A549 treated with AZD2906 at 1 μM for 4 hours (cell line): ENCODE data around the gene NEUROD2. TPM values are rescaled to one million over a fixed set of nuclear protein-coding genes. Genes with fewer than 3 reads are reported as not detected.

Experiments
- total RNA-seq: library from RNA; stranded (reverse); fragments of 200-300 nt; extraction: Qiagen RNA extraction; gene quantifications from 5 replicates; pipeline ENCODE4 v1.2.3, GENCODE V29; 2022

Gene NEUROD2
- total RNA-seq = 0.01 to 0.07 TPM (median 0.01 TPM) in 3 of 5 replicates, not detected in the others

DNA sequence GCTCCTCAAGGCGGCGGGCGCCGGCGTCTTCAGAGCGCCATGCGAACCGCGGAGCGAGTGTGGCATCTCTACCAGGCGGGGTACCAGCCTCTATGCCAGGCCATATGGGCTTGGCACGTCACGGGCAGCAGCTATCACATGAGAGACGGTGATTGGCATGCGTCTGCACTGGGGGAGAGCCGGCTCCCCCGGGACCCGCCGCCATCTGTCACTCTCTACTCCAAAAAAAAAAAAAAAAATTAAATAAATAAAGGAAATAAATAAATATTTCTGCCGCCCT lies at the start of gene NEUROD2:
Gene NEUROD2, minus strand, starts transcription at position 70 of the 280 bp plus-strand sequence. CDS start 1,321 bp downstream, outside the sequence.

DNA sequence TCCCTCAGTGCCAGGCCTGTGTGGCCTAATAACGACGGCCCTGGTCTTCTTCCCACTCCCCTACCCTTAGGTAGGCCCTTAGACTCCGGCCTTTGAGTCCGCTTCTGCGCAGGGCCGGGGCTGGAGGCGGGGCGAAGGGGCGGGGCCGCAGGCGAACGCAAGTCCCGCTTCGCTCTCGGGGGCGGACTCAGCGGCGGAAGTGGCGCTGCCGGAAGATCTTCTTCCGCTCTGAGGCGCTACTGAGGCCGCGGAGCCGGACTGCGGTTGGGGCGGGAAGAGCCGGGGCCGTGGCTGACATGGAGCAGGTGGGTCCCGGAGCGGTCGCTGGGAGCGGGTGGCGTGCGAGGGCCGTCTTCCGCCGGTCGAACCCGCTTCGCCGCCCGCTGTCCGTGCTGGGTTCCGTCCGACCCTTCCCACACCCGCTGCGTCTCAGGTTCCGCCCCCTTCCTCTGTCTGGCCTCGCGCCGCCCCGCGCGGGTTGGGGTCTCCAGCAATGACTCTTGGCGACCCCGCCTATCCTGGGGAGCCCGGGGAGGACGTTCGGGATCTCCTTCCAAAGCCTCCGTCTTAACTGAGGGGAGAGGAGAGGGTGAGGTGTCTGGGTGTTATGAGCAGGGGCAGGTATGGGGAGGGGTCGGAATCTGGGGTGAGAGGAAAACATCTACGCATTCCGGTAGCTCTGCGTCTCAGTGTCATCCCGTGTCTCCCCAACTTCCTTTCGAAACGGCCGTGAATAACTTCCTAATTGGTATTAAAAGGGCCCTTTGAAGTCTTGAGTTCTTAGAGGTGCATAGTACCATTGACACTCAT lies 29.4 kb upstream of the NEUROD2 start, which contains the start of gene STARD3:
Gene STARD3, plus strand, starts transcription at position 218 of the 810 bp plus-strand sequence. CDS start 16,388 bp downstream, outside the sequence.

DNA sequence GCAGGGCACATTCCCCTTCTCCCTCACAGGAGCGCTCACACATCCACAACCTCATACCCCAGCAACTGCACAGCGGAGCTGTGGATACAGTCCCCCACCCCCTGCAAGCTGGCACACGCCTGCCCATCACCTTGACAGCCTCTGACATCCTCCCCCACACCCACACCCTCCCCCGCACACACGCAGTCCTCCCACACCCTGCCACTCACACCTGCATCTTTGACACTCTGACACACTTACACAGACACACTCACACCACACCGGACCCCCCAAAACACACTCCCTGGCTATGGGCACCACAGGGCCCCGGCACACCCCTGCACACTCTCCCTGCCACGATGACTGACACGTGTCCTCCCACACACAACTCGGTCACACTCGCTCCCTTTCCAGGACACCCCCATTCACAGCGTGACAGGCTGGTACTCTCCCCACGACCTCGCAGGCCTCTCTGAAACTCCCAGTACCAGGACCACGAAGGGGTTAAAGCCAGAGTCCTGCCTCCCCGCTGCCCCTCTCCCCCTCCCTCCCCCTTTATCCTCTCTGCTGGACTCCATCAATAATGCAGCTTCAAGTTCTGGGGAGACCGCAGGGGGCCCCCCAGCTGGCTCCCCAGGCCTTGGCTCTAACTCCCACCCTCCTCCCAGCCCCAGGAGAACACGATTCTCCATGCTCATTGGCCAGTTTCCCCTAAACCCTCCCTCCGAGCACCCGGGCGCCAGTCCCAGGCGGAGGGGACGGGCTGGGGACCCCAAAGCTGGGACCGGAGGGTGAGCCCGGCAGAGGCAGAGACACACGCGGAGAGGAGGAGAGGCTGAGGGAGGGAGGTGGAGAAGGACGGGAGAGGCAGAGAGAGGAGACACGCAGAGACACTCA lies 18.7 kb upstream of the NEUROD2 start, which contains the start of gene PPP1R1B:
Gene PPP1R1B, plus strand, starts transcription at position 782 of the 876 bp plus-strand sequence. CDS start 441 bp downstream, outside the sequence.

Other genes starting within 250 kb of the NEUROD2 start
- gene FBXL20, start 206.3 kb downstream of the NEUROD2 start, total RNA-seq = 6.8 to 8.1 TPM (median 7.6 TPM) in 5 replicates
- 24.9 to 34.5 TPM (median 28.8 TPM) in 5 replicates for gene MED1, start 156.7 kb downstream of the NEUROD2 start, total RNA-seq
- gene CDK12, start 146.4 kb downstream of the NEUROD2 start, total RNA-seq = 30.4 to 36.3 TPM (median 32.3 TPM) in 5 replicates
- gene PPP1R1B, start 19.0 kb upstream of the NEUROD2 start, total RNA-seq = 0.06 to 0.18 TPM (median 0.16 TPM) in 5 replicates
- gene STARD3, start 29.2 kb upstream of the NEUROD2 start, total RNA-seq = 50.2 to 59.9 TPM (median 55.1 TPM) in 5 replicates
- gene TCAP, start 57.4 kb upstream of the NEUROD2 start, total RNA-seq = 0.69 to 1.3 TPM (median 0.82 TPM) in 5 replicates
- gene PNMT, start 60.5 kb upstream of the NEUROD2 start, total RNA-seq = 0.10 to 0.68 TPM (median 0.63 TPM) in 5 replicates
- gene PGAP3, start 80.1 kb upstream of the NEUROD2 start, total RNA-seq = 7.7 to 8.6 TPM (median 8.1 TPM) in 5 replicates
- gene ERBB2, start 92.1 kb upstream of the NEUROD2 start, total RNA-seq = 30.1 to 35.5 TPM (median 32.9 TPM) in 5 replicates
- gene MIEN1, start 122.6 kb upstream of the NEUROD2 start, total RNA-seq = 86.7 to 95.4 TPM (median 92.1 TPM) in 5 replicates
- gene GRB7, start 130.0 kb upstream of the NEUROD2 start, total RNA-seq = 2.6 to 6.6 TPM (median 4.6 TPM) in 5 replicates